Activated T-cell treated with anti-CD3 and anti-CD28 coated beads for 1 hour (primary cell): ENCODE results near the gene RPL27A.

Experiments
- DNase-seq: peaks from one replicate; pipeline ENCODE4 v3.0.0-alpha.2; 2020; ENCODE audit warnings: low read depth

The RPL27A gene

GRCh38 chr11:8721609-8722500 lies 39.3 kb downstream of the RPL27A start:
- DNase-seq: no peak

- no peak for DNase-seq
Measured at GRCh38 chr11:8722809-8723208, 40.2 kb downstream of the RPL27A start.

DNA sequence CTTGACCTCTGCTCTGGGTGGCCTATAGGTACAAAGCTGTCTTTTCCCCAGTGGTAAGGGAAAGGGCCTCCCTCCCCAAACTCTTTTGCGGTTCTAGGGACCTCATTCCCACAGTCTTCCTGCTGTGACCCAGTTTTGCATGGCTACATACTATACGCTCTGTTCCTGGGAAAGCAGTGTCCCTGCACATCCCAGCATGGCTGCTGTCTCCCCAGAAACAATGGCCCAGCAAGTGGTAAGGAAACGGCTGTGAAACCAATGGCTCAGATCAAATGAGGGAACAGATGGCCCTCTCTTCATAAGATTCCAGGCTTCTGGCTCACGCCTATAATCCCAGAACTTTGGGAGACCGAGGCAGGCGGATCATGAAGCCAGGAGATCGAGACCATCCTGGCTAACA lies 41.1 kb downstream of the RPL27A start:
- DNase-seq: no peak

DNA sequence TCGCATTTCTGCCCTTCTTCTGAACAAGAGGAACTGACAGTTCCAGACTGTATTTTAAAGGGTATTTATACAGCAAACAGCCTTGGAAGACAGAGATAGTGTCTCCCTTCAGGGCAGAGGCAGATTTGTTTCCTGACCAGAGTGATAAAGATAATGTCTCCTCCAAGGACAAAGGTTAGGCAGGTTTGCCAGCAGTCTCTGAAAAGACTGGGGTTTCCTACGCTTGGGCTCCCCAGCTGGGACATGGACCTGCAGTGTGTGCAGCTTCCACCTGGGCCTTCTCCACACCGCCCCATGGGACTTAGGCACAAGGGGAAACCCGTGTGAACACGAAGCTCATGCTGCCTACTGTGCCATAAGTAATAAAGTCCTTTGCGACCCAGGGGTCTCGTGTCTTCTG lies 42.1 kb downstream of the RPL27A start:
- no peak for DNase-seq

- DNase-seq: no peak
Measured at GRCh38 chr11:8726395-8726794, 43.8 kb downstream of the RPL27A start.

DNA sequence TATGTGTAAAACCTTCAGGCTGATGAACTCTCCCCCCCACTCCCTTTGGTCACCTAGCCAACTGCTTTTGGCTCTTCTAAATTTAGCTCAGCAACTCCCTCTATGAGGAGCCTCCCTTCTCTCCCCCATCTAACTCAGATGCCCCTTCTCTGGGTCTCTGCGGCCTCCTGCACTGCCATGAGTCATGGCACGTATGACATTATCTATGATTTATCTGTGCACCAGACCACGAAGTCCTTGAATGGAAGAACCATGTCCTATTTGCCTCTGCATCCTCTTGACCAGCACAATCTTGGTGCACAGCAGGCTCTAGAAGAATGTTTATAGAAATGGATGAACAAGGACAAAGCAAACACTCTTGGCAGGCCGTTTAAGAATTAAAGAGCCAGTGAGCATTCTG lies 46.0 kb downstream of the RPL27A start:
- no peak for DNase-seq

GRCh38 chr11:8729067-8729466 lies 46.5 kb downstream of the RPL27A start:
- no peak for DNase-seq

DNA sequence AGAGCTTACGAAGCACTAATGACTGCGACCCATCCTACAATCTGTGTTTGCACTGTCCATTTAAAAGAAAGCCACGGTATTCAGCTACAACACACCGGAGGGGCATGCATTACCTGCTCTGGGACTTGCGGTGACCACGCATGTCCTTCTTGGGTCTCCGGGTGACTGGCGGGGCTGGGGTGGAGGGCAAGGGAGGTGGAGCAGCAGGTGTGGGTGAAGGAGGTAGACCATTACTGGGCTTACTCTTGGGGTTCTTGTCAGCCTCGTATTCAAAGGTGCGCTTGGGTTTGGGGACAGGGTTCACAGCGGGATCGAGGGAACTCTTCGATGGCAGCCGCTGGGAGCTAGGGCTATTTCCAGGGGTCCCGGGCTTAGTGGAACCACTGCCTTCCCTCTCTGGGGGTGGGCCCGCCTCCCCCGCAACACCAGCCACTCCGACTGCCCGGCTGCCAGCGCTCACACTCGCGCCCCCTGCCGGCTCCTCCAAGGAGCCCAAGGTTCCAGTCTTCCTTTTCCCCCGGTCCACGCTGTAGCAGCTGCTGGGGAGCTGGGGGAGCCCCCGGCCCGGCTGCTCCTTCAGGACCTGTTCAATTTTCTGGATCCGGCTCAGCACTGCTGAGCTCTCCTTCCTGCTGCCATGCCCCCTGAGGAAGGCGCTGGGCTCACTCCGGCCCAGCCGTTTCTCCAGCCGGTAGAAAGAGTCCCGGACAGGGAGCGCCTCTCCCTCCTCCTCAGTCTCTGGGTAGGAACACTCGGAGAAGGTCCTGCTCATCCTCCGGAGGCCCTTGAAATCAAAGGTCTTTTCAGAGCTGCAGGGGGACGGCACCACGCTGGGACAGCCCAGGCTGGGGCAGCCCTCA lies 47.5 kb downstream of the RPL27A start:
- DNase-seq: no peak

- no peak for DNase-seq
Measured at GRCh38 chr11:8730697-8731020, 48.1 kb downstream of the RPL27A start.

DNA sequence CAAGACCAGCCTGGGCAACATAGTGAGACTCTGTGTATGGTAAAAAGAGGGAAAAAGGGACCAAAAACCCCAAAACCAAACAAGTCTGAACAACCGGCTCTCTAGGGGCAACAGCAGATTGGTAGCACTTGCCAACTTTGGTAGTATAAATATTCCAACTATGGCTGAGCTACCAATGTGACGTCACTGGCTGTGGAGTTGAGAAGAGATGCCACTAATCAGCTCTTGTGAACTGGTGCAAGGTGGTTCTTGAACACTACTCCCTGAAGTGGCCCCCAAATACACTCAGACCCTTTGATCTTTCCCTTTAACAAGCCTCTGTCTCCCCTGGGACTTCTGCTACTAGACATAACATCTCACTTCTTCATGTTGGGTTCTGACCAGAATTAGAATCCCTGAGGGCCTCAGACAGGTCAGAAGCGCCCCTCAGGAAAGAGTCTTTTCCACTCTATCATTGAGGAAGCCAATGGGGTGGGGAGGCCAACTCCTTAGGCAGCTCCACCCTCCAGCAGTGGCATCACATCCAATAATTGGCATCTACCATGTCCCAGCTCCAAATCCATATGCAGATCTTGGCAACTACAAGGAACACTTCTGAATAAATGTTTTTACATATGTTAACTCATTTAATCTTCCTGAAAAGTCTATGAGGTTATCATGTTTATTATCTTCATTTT lies 49.2 kb downstream of the RPL27A start:
- DNase-seq: no peak

- no peak for DNase-seq
Measured at GRCh38 chr11:8732324-8732670, 49.7 kb downstream of the RPL27A start.

GRCh38 chr11:8732748-8733241 lies 50.2 kb downstream of the RPL27A start:
- no peak for DNase-seq

- DNase-seq: no peak
Measured at GRCh38 chr11:8733852-8734251, 51.3 kb downstream of the RPL27A start.

DNA sequence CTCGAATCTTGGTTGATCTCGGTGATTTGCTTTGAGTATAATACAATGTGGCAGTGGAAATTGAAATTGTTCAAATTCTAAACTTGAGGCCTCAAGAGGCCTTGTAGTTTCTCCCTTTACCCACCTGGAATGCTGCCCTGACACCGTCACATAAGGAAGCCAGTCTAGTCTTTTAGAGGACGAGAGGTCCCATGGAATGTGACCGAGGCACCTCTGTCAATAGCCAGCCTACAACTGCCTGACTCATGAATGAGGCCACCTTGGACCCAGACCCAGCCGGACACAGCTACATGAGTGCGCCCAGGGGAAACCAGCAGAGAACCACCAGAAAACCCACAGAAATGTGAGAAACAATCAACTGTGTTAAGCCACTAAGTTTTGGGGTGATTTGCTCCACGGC lies 52.5 kb downstream of the RPL27A start:
- DNase-seq: no peak

GRCh38 chr11:8739309-8739793 lies 56.8 kb downstream of the RPL27A start:
- DNase-seq: no peak
